H1 (cell line): ENCODE measurements around the gene SLC25A31. TPM values are rescaled to one million over a fixed set of nuclear protein-coding genes. Genes with fewer than 3 reads are reported as not detected.

Source experiments
- CTCF ChIA-PET: fragments of 300-600 bp; sonication (Branson Sonifier 250); formaldehyde crosslinking; loops from one replicate; lab custom pipeline; 2021; ENCODE audit not compliant: partially characterized antibody; lab: Charles Lee
- POLR2A ChIA-PET: fragments of 300-600 bp; sonication (Branson Sonifier 250); formaldehyde crosslinking; loops from one replicate; lab custom pipeline; 2021; ENCODE audit warnings: inconsistent platforms; ENCODE audit not compliant: partially characterized antibody; lab: Charles Lee
- DNase-seq, 2 experiments: peaks; one replicate each; pipeline versions ENCODE4 v3.0.0 to v3.0.0-alpha.2; 2010 to 2022; ENCODE audit warnings: low spot score in 2 of 2, low read depth in 1 of 2, mixed read lengths in 1 of 2
- FAIRE-seq: peaks from 2 replicates; lab custom pipeline; 2011; peaks lifted over from hg19 to GRCh38; lab: Jason Lieb, UNC
- H2AFZ ChIP-seq: 2 replicates; pipeline ENCODE4 v1.8.1; 2012; ENCODE audit warnings: low read length, inconsistent platforms
- H2AK5ac ChIP-seq: 2 replicates; pipeline ENCODE4 v1.6.1; 2013; ENCODE audit warnings: low read depth, low read length
- H2BK120ac ChIP-seq: replicated peaks from 2 replicates; pipeline ENCODE3; 2013; ENCODE audit warnings: low read depth, low read length, inconsistent platforms
- H2BK12ac ChIP-seq: 2 replicates; pipeline ENCODE4 v1.6.1; 2013; ENCODE audit warnings: low read depth, low read length
- H2BK15ac ChIP-seq: 2 replicates; pipeline ENCODE4 v1.6.1; 2013; ENCODE audit warnings: low read length
- H2BK20ac ChIP-seq: 2 replicates; pipeline ENCODE4 v1.6.1; 2013; ENCODE audit warnings: low read length
- H2BK5ac ChIP-seq: 2 replicates; pipeline ENCODE4 v1.6.1; 2013; ENCODE audit warnings: low read depth, low read length
- H3K14ac ChIP-seq: 2 replicates; pipeline ENCODE4 v1.6.1; 2013; ENCODE audit warnings: inconsistent platforms; ENCODE audit not compliant: insufficient read length
- H3K18ac ChIP-seq: 2 replicates; pipeline ENCODE4 v1.6.1; 2013; ENCODE audit warnings: low read length; ENCODE audit errors: extremely low read depth
- H3K23ac ChIP-seq: 2 replicates; pipeline ENCODE4 v1.6.1; 2013; ENCODE audit warnings: inconsistent platforms; ENCODE audit not compliant: insufficient read length
- H3K23me2 ChIP-seq: 2 replicates; pipeline ENCODE4 v1.6.1; 2013; ENCODE audit warnings: low read depth, low read length
- H3K27ac ChIP-seq: 2 replicates; pipeline ENCODE4 v1.6.1; 2011; ENCODE audit warnings: low read depth, low read length, inconsistent platforms
- H3K27me3 ChIP-seq, 4 experiments: replicated peaks in 1 of 4; 1 replicate in 1 of 4; 2 replicates in 3 of 4; pipeline versions ENCODE4 v1.6.1 to v1.8.1; 2011 to 2013; ENCODE audit warnings: low read length in 3 of 4, mild to moderate bottlenecking in 3 of 4, inconsistent platforms in 2 of 4, mixed read lengths in 2 of 4, moderate library complexity in 1 of 4; ENCODE audit not compliant: control insufficient read depth in 3 of 4, insufficient read depth in 3 of 4; ENCODE audit errors: extremely low read depth in 1 of 4
- H3K36me3 ChIP-seq, 4 experiments: 2 replicates each; pipeline versions ENCODE4 v1.6.1 to v1.8.1; 2011 to 2013; ENCODE audit warnings: mild to moderate bottlenecking in 4 of 4, low read length in 3 of 4, moderate library complexity in 2 of 4, control low read depth in 1 of 4, inconsistent platforms in 1 of 4; ENCODE audit not compliant: insufficient read depth in 4 of 4, control insufficient read depth in 2 of 4
- H3K4ac ChIP-seq: replicated peaks from 2 replicates; pipeline ENCODE3; 2013; ENCODE audit warnings: low read length, low read depth, mixed read lengths, inconsistent platforms; ENCODE audit not compliant: insufficient read length
- H3K4me1 ChIP-seq, 4 experiments: replicated peaks in 1 of 4; 1 replicate in 1 of 4; 2 replicates in 3 of 4; pipeline versions ENCODE4 v1.6.1 to v1.8.1; 2011 to 2013; ENCODE audit warnings: low read length in 3 of 4, inconsistent platforms in 2 of 4, mixed read lengths in 1 of 4; ENCODE audit not compliant: insufficient read depth in 4 of 4, control insufficient read depth in 3 of 4
- H3K4me2 ChIP-seq, 2 experiments: 2 replicates each; pipeline versions ENCODE4 v1.6.1 to v1.8.1; 2011 to 2013; ENCODE audit warnings: low read depth in 2 of 2, low read length in 2 of 2, control low read depth in 1 of 2, inconsistent platforms in 1 of 2, mild to moderate bottlenecking in 1 of 2; ENCODE audit not compliant: insufficient read depth in 1 of 2
- H3K4me3 ChIP-seq, 4 experiments: fragments of 200-600, 300-600 bp in 1 of 4; sonication (generic), shearing (Covaris generic), sonication (Bioruptor Twin) in 1 of 4; 2 replicates each; pipeline versions ENCODE4 v1.5.1 to v1.8.1; 2011 to 2016; ENCODE audit warnings: low read length in 4 of 4, low read depth in 3 of 4, control low read depth in 2 of 4, inconsistent platforms in 2 of 4, mild to moderate bottlenecking in 2 of 4, mixed read lengths in 1 of 4, moderate library complexity in 1 of 4; ENCODE audit not compliant: insufficient read depth in 2 of 4; ENCODE audit errors: extremely low read depth in 1 of 4
- H3K56ac ChIP-seq: replicated peaks from 2 replicates; pipeline ENCODE3; 2013; ENCODE audit warnings: low read depth, mild to moderate bottlenecking, mixed read lengths, low read length, inconsistent platforms; ENCODE audit not compliant: insufficient read length
- H3K79me1 ChIP-seq: 2 replicates; pipeline ENCODE4 v1.6.1; 2013; ENCODE audit warnings: low read depth, low read length, control low read depth
- H3K79me2 ChIP-seq, 2 experiments: 2 replicates each; pipeline versions ENCODE4 v1.6.1 to v1.8.1; 2012 to 2013; ENCODE audit warnings: low read length in 2 of 2, mild to moderate bottlenecking in 2 of 2, inconsistent platforms in 1 of 2; ENCODE audit not compliant: insufficient read depth in 2 of 2, control insufficient read depth in 1 of 2
- H3K9ac ChIP-seq, 4 experiments: replicated peaks in 1 of 4; 1 replicate in 1 of 4; 2 replicates in 3 of 4; pipeline versions ENCODE4 v1.6.1 to v1.8.1; 2011 to 2013; ENCODE audit warnings: low read depth in 3 of 4, low read length in 3 of 4, control low read depth in 2 of 4, mild to moderate bottlenecking in 2 of 4, moderate library complexity in 2 of 4, inconsistent platforms in 1 of 4; ENCODE audit errors: extremely low read depth in 1 of 4
- H3K9me3 ChIP-seq, 2 experiments: 2 replicates each; pipeline versions ENCODE4 v1.6.1 to v1.8.1; 2012 to 2013; ENCODE audit warnings: mild to moderate bottlenecking in 2 of 2, moderate library complexity in 2 of 2, control low read depth in 1 of 2, inconsistent platforms in 1 of 2, low read depth in 1 of 2, low read length in 1 of 2, mixed read lengths in 1 of 2; ENCODE audit not compliant: insufficient read depth in 2 of 2
- H4K20me1 ChIP-seq, 2 experiments: replicated peaks in 1 of 2; 2 replicates each; pipeline versions ENCODE3 to v1.8.1; 2011 to 2013; ENCODE audit warnings: inconsistent platforms in 2 of 2, low read length in 2 of 2, mild to moderate bottlenecking in 1 of 2; ENCODE audit not compliant: insufficient read depth in 2 of 2, control insufficient read depth in 1 of 2
- H4K5ac ChIP-seq: 2 replicates; pipeline ENCODE4 v1.6.1; 2013; ENCODE audit warnings: low read length, low read depth, mixed read lengths, inconsistent platforms; ENCODE audit not compliant: insufficient read length
- H4K8ac ChIP-seq: 2 replicates; pipeline ENCODE4 v1.8.0; 2013; ENCODE audit warnings: mild to moderate bottlenecking, moderate library complexity, low read length, inconsistent platforms; ENCODE audit not compliant: insufficient read depth; ENCODE audit errors: extremely low read depth
- H4K91ac ChIP-seq: replicated peaks from 2 replicates; pipeline ENCODE3; 2013; ENCODE audit warnings: low read length, mixed read lengths, inconsistent platforms; ENCODE audit not compliant: insufficient read length
- BCL11A ChIP-seq, 2 experiments: IDR thresholded peaks; one replicate each; pipeline ENCODE4 v1.6.1; 2011; ENCODE audit warnings: low read depth in 2 of 2, low read length in 2 of 2, mild to moderate bottlenecking in 2 of 2
- JUN ChIP-seq: IDR thresholded peaks from 2 replicates; pipeline ENCODE4 v1.6.1; 2011; ENCODE audit warnings: low read depth, mild to moderate bottlenecking, improper control_type of control experiment, low read length
- KDM4A ChIP-seq: IDR thresholded peaks from one replicate; pipeline ENCODE4 v1.7.1; 2012; ENCODE audit warnings: low read depth, mild to moderate bottlenecking, moderate library complexity, low read length, inconsistent platforms; ENCODE audit not compliant: severe bottlenecking
- NANOG ChIP-seq: IDR thresholded peaks from 2 replicates; pipeline ENCODE4 v1.6.1; 2011; ENCODE audit warnings: low read length, low read depth, mild to moderate bottlenecking, inconsistent platforms; ENCODE audit not compliant: insufficient read depth, poor library complexity, severe bottlenecking
- RFX5 ChIP-seq: IDR thresholded peaks from 2 replicates; pipeline ENCODE4 v1.6.1; 2011; ENCODE audit warnings: low read depth, low read length, improper control_type of control experiment, borderline replicate concordance
- WGBS, 2 experiments: shearing (Covaris generic) in 1 of 2; methylation state at CpG; one replicate each; pipeline versions ENCODE4 v1.1.6 to v1.1.7; 2013 to 2015; ENCODE audit warnings: low lambda C conversion rate in 2 of 2, mixed read lengths in 2 of 2, inconsistent platforms in 1 of 2, low coverage in 1 of 2, missing lambda C conversion rate in 1 of 2; ENCODE audit not compliant: insufficient replicate concordance in 2 of 2, insufficient coverage in 1 of 2, insufficient read length in 1 of 2; ENCODE audit errors: extremely low coverage in 1 of 2, missing lambda C conversion rate in 1 of 2; 5-methylcytosine and 5-hydroxymethylcytosine counted together
- polyA plus RNA-seq, 7 experiments: library from polyadenylated mRNA; depleted of rRNA in 3 of 7; stranded (reverse) in 5 of 7; unstranded in 2 of 7; fragments of >200 nt in 5 of 7; fragments of 200-250 nt in 2 of 7; gene quantifications; 1 replicate in 5 of 7; 2 replicates in 1 of 7; 4 replicates in 1 of 7; pipeline versions ENCODE4 v1.2.1 to v1.2.3, GENCODE V29; 2011 to 2013; ENCODE audit warnings: missing spikeins in 2 of 7, mixed read lengths in 2 of 7
- total RNA-seq: library from RNA; stranded (reverse); fragmentation: NEBNext Ultra II Directional; extraction: Animal tissue kit (Norgen Biotek cat#: 25700); gene quantifications from 2 replicates; pipeline ENCODE4 v1.2.1, GENCODE V29; 2021

The SLC25A31 gene
- total and polyA plus RNA-seq, 2 of the 8 experiments (the other 6 are each of a cell fraction or from before 2014, with no cell fraction given): not detected

GRCh38 chr4:127776620-127777019 is 46.4 kb downstream of the SLC25A31 start:
- FAIRE-seq: no peak

More at GRCh38 chr4:127776620-127777019, 46.4 kb downstream of the SLC25A31 start:
- H3K79me1 ChIP-seq: no peaks in the 10 kb centered on the region
- H2BK5ac ChIP-seq: no peak overlapping the region
- H2BK120ac ChIP-seq: no peak overlapping the region
- no peak overlapping the region for H4K5ac ChIP-seq
- POLR2A ChIA-PET: no interaction called here
- H3K36me3 ChIP-seq: no peaks in the 10 kb centered on the region
- H4K20me1 ChIP-seq: no peaks in the 10 kb centered on the region
- no peaks in the 10 kb centered on the region for H3K23me2 ChIP-seq
- WGBS, 2 experiments: 95% methylated on average over 2 of the region's 2 CpGs; no CpG with 5 or more reads in 1 of the 2 experiments
- H2AFZ ChIP-seq: no peak overlapping the region; the same call in 1 of the 2 replicates
- peaks cover 0 to 10% (median 0%) of the 10 kb centered on the region in 4 experiments; a peak in 2 of 7 replicates for H3K4me1 ChIP-seq
- H3K9ac ChIP-seq: no peak overlapping the region
- H3K27me3 ChIP-seq: peaks cover 7 to 13% (median 12%) of the 10 kb centered on the region in 4 experiments
- TF ChIP-seq RFX5 (no peak), JUN (no peak), NANOG (no peak), BCL11A (IDR thresholded peaks at IDR 0.05; ENCODE audit: low read depth in 2 of 2, low read length in 2 of 2) (no peak), KDM4A (no peak)
- TF ChIP-seq, all 59 proteins: peak for 0
- Histone ChIP-seq H3K4ac (no peak overlapping the region), H3K14ac (no peak overlapping the region), H2BK12ac (no peak overlapping the region), H4K91ac (no peak overlapping the region), H2BK20ac (no peak overlapping the region), H3K18ac (no peak overlapping the region), H3K9me3 (no peaks in the 10 kb centered on the region), H3K4me3 (no peak overlapping the region), H3K79me2 (no peaks in the 10 kb centered on the region), H2AK5ac (no peak overlapping the region), H3K56ac (no peak overlapping the region), H2BK15ac (no peak overlapping the region), H3K23ac (no peak overlapping the region), H4K8ac (no peak overlapping the region), H3K27ac (no peak overlapping the region), H3K4me2 (no peak overlapping the region)
- CTCF ChIA-PET: no interaction called here
- no peak for DNase-seq
